ENCODE measurements around the gene TFAP2C.
"Not testable (repeated sequence)": the region's sequence is repeated elsewhere in the genome, so short reads cannot be mapped to it uniquely, and the experiment has no call there.

The TFAP2C gene

GRCh38 chr20:56657879-56658278, 28.8 kb downstream of the TFAP2C start:
- DNase-seq, result no peak

- DNase-seq, result not testable (repeated sequence)
These were observed 29.3 kb downstream of the TFAP2C start for GRCh38 chr20:56658341-56658947.

GRCh38 chr20:56663660-56664059, 34.6 kb downstream of the TFAP2C start:
- no peak for DNase-seq

- DNase-seq, result no peak
These were observed 35.7 kb downstream of the TFAP2C start for GRCh38 chr20:56664796-56665195.

- no peak for DNase-seq
These were observed 36.7 kb downstream of the TFAP2C start for GRCh38 chr20:56665806-56666205.

GRCh38 chr20:56673450-56673849, 44.3 kb downstream of the TFAP2C start:
- DNase-seq, result no peak

GRCh38 chr20:56676001-56676400, 46.9 kb downstream of the TFAP2C start:
- DNase-seq, result no peak

GRCh38 chr20:56676679-56677078, 47.6 kb downstream of the TFAP2C start:
- no peak for DNase-seq

- DNase-seq, result no peak
These were observed 54.2 kb downstream of the TFAP2C start for GRCh38 chr20:56683077-56683865.

GRCh38 chr20:56685879-56686278, 56.8 kb downstream of the TFAP2C start:
- DNase-seq, result peak in 1 of 2 donors; percentile 4

- no peak for DNase-seq
These were observed 58.0 kb downstream of the TFAP2C start for GRCh38 chr20:56687061-56687460.

GRCh38 chr20:56688106-56688505, 59.0 kb downstream of the TFAP2C start:
- DNase-seq, result no peak
